Measurements from ENCODE around the gene DOC2B. TPM values are rescaled to one million over a fixed set of nuclear protein-coding genes. Genes with fewer than 3 reads are reported as not detected.

Gene DOC2B
- total RNA-seq, 1 experiment from 2014 or later = 1.5 TPM

DNA sequence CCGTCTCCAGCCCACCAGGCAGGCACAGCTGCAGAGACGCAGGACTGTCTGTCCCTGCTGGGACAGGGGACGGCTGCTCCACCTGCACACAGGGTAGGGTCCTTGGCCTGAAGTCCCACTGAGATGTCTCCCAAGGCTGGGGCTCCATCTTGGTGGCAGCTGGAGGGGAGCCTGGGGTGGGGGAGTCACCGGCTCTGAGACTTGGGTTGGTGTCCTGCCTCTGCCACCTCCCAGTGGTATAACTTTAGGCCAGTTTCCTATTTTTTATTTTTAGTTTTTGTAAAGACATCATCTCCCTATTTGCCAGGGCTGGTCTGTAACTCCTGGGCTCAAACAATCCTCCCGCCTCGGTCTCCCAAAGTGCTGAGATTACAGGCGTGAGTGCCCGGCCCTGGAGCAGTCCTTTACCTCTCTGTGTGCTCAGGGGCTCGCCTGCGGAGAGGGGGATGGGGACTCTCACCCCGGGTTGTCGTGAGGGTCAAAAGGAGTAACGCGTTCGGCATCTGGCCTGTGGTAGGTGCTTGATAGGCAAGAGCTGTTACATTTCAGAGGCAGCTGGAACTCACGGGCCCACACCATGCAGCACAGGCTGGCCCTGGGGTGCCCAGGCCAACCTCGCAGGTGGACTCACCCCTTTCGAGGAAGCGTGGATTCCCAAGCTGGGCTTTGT lies 46.6 kb upstream of the DOC2B start:
- TF ChIP-seq SIN3A (IDR thresholded peaks at IDR 0.05; ENCODE audit: borderline replicate concordance, insufficient read depth, low read depth, low read length) (no peak), POLR2AphosphoS5 (IDR thresholded peaks at IDR 0.05; ENCODE audit: low read depth, low read length) (no peak), TCF7L2 (IDR thresholded peaks at IDR 0.05; ENCODE audit: low read depth, low read length) (no peak)
- TF ChIP-seq, protein P1, sequence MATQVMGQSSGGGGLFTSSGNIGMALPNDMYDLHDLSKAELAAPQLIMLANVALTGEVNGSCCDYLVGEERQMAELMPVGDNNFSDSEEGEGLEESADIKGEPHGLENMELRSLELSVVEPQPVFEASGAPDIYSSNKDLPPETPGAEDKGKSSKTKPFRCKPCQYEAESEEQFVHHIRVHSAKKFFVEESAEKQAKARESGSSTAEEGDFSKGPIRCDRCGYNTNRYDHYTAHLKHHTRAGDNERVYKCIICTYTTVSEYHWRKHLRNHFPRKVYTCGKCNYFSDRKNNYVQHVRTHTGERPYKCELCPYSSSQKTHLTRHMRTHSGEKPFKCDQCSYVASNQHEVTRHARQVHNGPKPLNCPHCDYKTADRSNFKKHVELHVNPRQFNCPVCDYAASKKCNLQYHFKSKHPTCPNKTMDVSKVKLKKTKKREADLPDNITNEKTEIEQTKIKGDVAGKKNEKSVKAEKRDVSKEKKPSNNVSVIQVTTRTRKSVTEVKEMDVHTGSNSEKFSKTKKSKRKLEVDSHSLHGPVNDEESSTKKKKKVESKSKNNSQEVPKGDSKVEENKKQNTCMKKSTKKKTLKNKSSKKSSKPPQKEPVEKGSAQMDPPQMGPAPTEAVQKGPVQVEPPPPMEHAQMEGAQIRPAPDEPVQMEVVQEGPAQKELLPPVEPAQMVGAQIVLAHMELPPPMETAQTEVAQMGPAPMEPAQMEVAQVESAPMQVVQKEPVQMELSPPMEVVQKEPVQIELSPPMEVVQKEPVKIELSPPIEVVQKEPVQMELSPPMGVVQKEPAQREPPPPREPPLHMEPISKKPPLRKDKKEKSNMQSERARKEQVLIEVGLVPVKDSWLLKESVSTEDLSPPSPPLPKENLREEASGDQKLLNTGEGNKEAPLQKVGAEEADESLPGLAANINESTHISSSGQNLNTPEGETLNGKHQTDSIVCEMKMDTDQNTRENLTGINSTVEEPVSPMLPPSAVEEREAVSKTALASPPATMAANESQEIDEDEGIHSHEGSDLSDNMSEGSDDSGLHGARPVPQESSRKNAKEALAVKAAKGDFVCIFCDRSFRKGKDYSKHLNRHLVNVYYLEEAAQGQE (IDR thresholded peaks at IDR 0.05; ENCODE audit: insufficient read depth in 1 of 2, low read depth in 2 of 2, low read length in 1 of 2) = no peak
- TF ChIP-seq, protein P2, sequence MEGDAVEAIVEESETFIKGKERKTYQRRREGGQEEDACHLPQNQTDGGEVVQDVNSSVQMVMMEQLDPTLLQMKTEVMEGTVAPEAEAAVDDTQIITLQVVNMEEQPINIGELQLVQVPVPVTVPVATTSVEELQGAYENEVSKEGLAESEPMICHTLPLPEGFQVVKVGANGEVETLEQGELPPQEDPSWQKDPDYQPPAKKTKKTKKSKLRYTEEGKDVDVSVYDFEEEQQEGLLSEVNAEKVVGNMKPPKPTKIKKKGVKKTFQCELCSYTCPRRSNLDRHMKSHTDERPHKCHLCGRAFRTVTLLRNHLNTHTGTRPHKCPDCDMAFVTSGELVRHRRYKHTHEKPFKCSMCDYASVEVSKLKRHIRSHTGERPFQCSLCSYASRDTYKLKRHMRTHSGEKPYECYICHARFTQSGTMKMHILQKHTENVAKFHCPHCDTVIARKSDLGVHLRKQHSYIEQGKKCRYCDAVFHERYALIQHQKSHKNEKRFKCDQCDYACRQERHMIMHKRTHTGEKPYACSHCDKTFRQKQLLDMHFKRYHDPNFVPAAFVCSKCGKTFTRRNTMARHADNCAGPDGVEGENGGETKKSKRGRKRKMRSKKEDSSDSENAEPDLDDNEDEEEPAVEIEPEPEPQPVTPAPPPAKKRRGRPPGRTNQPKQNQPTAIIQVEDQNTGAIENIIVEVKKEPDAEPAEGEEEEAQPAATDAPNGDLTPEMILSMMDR (IDR thresholded peaks at IDR 0.05) = no peak
- intact Hi-C loops (cut with micrococcal nuclease; ENCODE audit: unreplicated experiment) = no loop called here
- Histone ChIP-seq H3K4me1 (ENCODE audit: control insufficient read depth, insufficient read depth, low read length) (no peaks in the 10 kb centered on the region), H3K27ac (ENCODE audit: low read length) (no peak overlapping the region), H3K36me3 (ENCODE audit: control insufficient read depth, insufficient read depth, low read length) (no peaks in the 10 kb centered on the region), H3K4me3 (ENCODE audit: low read depth in 2 of 2, low read length in 2 of 2) (no peak overlapping the region), H3K27me3 (ENCODE audit: control insufficient read depth, insufficient read depth, low read length) (no peaks in the 10 kb centered on the region), H3K9me3 (ENCODE audit: control insufficient read depth, insufficient read depth, low read depth, low read length) (no peaks in the 10 kb centered on the region)
- ATAC-seq (no peak), DNase-seq (ENCODE audit: low read depth, low spot score) (no peak)
- CTCF ChIA-PET = no interaction called here
- no TSS peak for BruUV-seq (replicated peaks)
- in situ Hi-C loops (cut with HindIII; ENCODE audit: low pct_unique_long_range_greater_than_20kb, low sequenced_read_pairs) = no loop called here
- POLR2A ChIA-PET = no interaction called here

DNA sequence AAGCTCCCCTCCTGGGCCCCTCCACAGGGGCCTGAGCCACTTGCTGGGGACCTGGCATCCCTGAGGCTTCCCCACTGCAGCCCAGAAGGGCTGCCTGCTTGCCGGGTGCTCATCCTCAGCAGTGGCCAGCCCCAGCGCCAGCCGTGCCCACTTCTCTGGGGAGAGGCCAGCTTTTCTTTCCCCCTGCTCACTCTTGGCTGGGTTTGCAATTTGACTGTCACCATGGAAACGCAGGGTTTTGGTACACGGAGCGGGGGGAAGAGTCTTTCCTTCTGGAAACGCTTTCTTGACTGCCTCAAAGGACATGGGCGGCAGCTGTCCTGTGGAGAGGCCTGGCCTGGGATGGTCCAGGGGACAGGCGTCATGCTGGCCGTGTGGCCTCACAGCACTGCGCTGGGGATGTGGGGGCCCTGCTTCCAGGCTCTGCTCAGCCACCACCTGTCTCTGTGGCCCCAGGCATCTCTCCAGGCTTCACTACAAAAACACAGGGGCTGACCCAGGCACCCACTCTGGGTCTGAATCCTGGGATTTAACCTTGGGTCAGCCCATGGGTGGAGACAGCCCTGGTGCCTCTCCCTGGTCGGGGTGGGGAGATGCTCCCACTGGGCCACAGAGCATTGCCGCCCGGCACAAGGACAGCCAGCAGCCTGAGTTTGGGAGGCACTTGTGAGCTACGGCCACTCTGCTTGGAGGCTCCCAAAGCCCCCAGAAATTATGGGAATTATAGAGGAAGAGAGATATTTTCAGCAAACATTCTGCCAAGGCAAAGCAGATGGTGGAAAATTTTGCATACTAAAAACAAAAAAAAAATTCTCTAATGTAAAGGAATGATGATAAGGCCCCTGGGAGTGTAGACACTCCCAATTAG lies 45.9 kb upstream of the DOC2B start:
- DNase-seq (ENCODE audit: low read depth, low spot score) (no peak), ATAC-seq (no peak)
- no peak overlapping the region for H3K4me3 ChIP-seq (ENCODE audit: low read depth in 2 of 2, low read length in 2 of 2)
- H3K27me3 ChIP-seq (ENCODE audit: control insufficient read depth, insufficient read depth, low read length) = no peaks in the 10 kb centered on the region
- BruUV-seq (replicated peaks) = no TSS peak
- H3K4me1 ChIP-seq (ENCODE audit: control insufficient read depth, insufficient read depth, low read length) = no peaks in the 10 kb centered on the region
- TF ChIP-seq, protein P1 (IDR thresholded peaks at IDR 0.05; ENCODE audit: insufficient read depth in 1 of 2, low read depth in 2 of 2, low read length in 1 of 2) = no peak
- TF ChIP-seq, protein P2 (IDR thresholded peaks at IDR 0.05) = no peak
- in situ Hi-C loops (cut with HindIII; ENCODE audit: low pct_unique_long_range_greater_than_20kb, low sequenced_read_pairs) (no loop called here), intact Hi-C loops (cut with micrococcal nuclease; ENCODE audit: unreplicated experiment) (no loop called here)
- POLR2A ChIA-PET = no interaction called here
- no peaks in the 10 kb centered on the region for H3K9me3 ChIP-seq (ENCODE audit: control insufficient read depth, insufficient read depth, low read depth, low read length)
- H3K36me3 ChIP-seq (ENCODE audit: control insufficient read depth, insufficient read depth, low read length) = no peaks in the 10 kb centered on the region
- H3K27ac ChIP-seq (ENCODE audit: low read length) = no peak overlapping the region
- CTCF ChIA-PET = no interaction called here
